SK-N-SH treated with all-trans-retinoic acid at 6 μM for 48 hours (cell line): ENCODE data around the gene EXOC7.

Experiments
- ISL1 ChIP-seq: fragments of 250-450 bp; sonication (Bioruptor Pico); IDR thresholded peaks from 2 replicates; pipeline ENCODE4 v2.1.2; 2022; ENCODE audit warnings: mild to moderate bottlenecking, moderate library complexity
- OSR1 ChIP-seq: fragments of 250-450 bp; sonication (Bioruptor Pico); IDR thresholded peaks from 2 replicates; pipeline ENCODE4 v1.8.0; 2022; ENCODE audit warnings: moderate library complexity, mild to moderate bottlenecking, inconsistent platforms

DNA sequence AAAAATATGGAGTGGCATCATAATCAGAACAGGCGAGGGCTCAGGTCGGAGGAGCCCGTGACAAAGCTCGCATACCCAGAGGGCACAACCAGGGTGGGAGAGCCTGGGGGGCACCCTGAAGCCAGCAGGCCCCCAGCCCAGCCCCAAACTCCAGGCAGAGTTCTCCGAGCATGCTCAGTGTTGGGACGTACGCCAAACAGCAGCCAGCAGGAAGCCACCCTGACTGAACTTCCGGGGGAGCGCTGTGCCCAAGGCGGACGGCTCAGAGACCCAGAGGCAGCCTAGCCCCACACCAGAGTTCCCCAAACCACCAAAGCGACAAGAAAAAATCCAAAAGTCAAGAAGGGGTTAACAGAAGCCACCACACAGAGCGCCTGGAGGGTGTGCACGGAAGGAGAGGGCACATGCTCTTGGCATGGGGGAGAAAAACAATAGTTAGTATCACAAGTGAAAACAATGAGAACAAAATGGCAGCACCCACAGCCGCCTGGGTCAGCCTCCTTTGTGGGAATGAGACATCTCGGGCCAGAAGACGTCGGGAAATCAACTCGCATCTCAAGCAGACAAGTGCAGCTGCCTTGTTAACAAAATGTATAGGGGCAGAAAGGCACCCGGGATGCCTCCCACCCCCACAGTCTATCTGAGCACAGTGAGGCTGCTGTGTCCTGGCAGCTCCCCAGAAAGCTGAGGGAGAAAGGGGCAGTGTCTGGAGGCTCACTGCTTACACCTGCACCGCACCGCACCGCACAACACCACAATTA, 11.9 kb downstream of the EXOC7 start:
- TF ChIP-seq ISL1 (CRISPR knock-in tag): no peak
- TF ChIP-seq OSR1 (CRISPR knock-in tag): no peak
